Pancreas (tissue), 10 donors: ENCODE measurements around the gene ZNF438. TPM values are rescaled to one million over a fixed set of nuclear protein-coding genes. Genes with fewer than 3 reads are reported as not detected.

ENCODE experiments used
- ATAC-seq, 4 donors: fragments of 200-7000 bp; cut with Tn5 transposase; one replicate each; pipeline versions ENCODE4 v1.8.0 to v1.9.1; 2020; ENCODE audit warnings: mild to moderate bottlenecking in 4 of 4, moderate library complexity in 4 of 4
- DNase-seq, 6 donors: peaks; one replicate each; pipeline ENCODE4 v3.0.0-alpha.2; 2020
- FAIRE-seq: peaks from 2 replicates; lab custom pipeline; 2012; peaks lifted over from hg19 to GRCh38; lab: Jason Lieb, UNC
- H3K27ac ChIP-seq, 4 donors: fragments of 200-600 bp; sonication (generic); 1 replicate in 3 of 4; 2 replicates in 1 of 4; pipeline versions ENCODE4 v1.5.0 to v1.8.0; 2020
- H3K27me3 ChIP-seq, 4 donors: fragments of 200-600 bp; one replicate each; pipeline ENCODE4 v1.8.0; 2021
- H3K36me3 ChIP-seq, 3 donors: fragments of 200-600 bp; sonication (generic) in 1 of 3; one replicate each; pipeline versions ENCODE4 v1.5.0 to v1.8.0; 2020 to 2021
- H3K4me1 ChIP-seq, 3 donors: fragments of 200-600 bp; one replicate each; pipeline ENCODE4 v1.8.0; 2021
- H3K4me3 ChIP-seq, 4 donors: fragments of 200-600 bp; sonication (generic) in 2 of 4; one replicate each; pipeline versions ENCODE4 v1.5.0 to v1.8.0; 2020 to 2021
- H3K9me3 ChIP-seq, 4 donors: fragments of 200-600 bp; one replicate each; pipeline ENCODE4 v1.8.0; 2021
- CTCF ChIP-seq, 4 donors: fragments of 200-600 bp; sonication (generic) in 3 of 4; IDR thresholded peaks; one replicate each; pipeline versions ENCODE4 v1.5.0 to v1.8.0; 2021; ENCODE audit warnings: antibody characterized with exemption in 4 of 4
- WGBS, 2 donors: extraction: QIAGEN DNeasy Blood & Tissue Kit; methylation state at CpG; one replicate each; pipeline ENCODE4 v1.1.7; 2013; 5-methylcytosine and 5-hydroxymethylcytosine counted together
- intact Hi-C, 3 donors: fragments of 100-400 bp; cut with DNase I; formaldehyde crosslinking; loops; one replicate each; pipeline versions ENCODE4 v1.11.1 to v1.14.2; 2022
- polyA plus RNA-seq, 2 donors: library from polyadenylated mRNA; stranded (reverse); fragments of 200-250 nt; gene quantifications; one replicate each; pipeline ENCODE4 v1.2.3, GENCODE V29; 2013
- total RNA-seq, 6 donors: library from RNA; stranded (reverse); fragmentation: NEBNext Ultra II Directional in 4 of 6; extraction: Animal tissue kit (Norgen Biotek cat#: 25700) in 4 of 6; gene quantifications; one replicate each; pipeline versions ENCODE4 v1.2.1 to v1.2.4, GENCODE V29; 2021 to 2023
- donor health status: healthy with polysubstance abuse.
- donor health status: DM: no; HTN: no; CAD: no; lungs with moderate emphysema.
- donor health status: DM: no; HTN: no; CAD: no.
- donor health status: control.
- donor health status: control.
- donor health status: Bipolar disorder and iron deficiency.
- donor health status: DM: yes; HTN: yes; CAD: no.
- donor health status: DM: no; HTN: no; CAD: no.
- donor health status: DM: no; HTN: no; CAD: no.
- donor health status: DM: yes; HTN: yes; CAD: no.

Gene ZNF438
- total and polyA plus RNA-seq, 8 donors, result 1.5 to 4.8 (median 2.5) TPM

GRCh38 chr10:30866896-30867295, 164.8 kb downstream of the ZNF438 start:
- TF ChIP-seq CTCF (IDR thresholded peaks at IDR 0.05), result no peak
- 97% methylated on average over 2 of the region's 2 CpGs for WGBS, 2 donors
- intact Hi-C loops, result no loop called here
- H3K4me1 ChIP-seq, result no peaks in the 10 kb centered on the region
- no peak for DNase-seq
- H3K27me3 ChIP-seq, result no peaks in the 10 kb centered on the region
- H3K4me3 ChIP-seq, result no peak overlapping the region
- no peak for ATAC-seq
- H3K9me3 ChIP-seq, result no peaks in the 10 kb centered on the region
- no peaks in the 10 kb centered on the region for H3K36me3 ChIP-seq
- H3K27ac ChIP-seq, result no peak overlapping the region
- FAIRE-seq, result no peak

- DNase-seq (no peak), ATAC-seq (no peak), FAIRE-seq (no peak)
- no peak for TF ChIP-seq CTCF (IDR thresholded peaks at IDR 0.05)
- intact Hi-C loops, result no loop called here
- Histone ChIP-seq H3K4me1 (no peaks in the 10 kb centered on the region), H3K27ac (no peak overlapping the region), H3K4me3 (no peak overlapping the region), H3K36me3 (no peaks in the 10 kb centered on the region), H3K9me3 (no peaks in the 10 kb centered on the region), H3K27me3 (no peaks in the 10 kb centered on the region)
- 81 to 84% methylated on average over 7 of the region's 7 CpGs for WGBS, 2 donors
Measured at GRCh38 chr10:30865141-30865926, 166.3 kb downstream of the ZNF438 start.

- FAIRE-seq, result no peak
- no peaks in the 10 kb centered on the region for H3K36me3 ChIP-seq
- 85 to 87% methylated on average over 9 of the region's 9 CpGs for WGBS, 2 donors
- no peak overlapping the region for H3K4me3 ChIP-seq
- intact Hi-C loops, result no loop called here
- H3K4me1 ChIP-seq, result no peaks in the 10 kb centered on the region
- no peak for DNase-seq
- ATAC-seq, result no peak
- no peak overlapping the region for H3K27ac ChIP-seq
- TF ChIP-seq CTCF (IDR thresholded peaks at IDR 0.05), result no peak
- H3K27me3 ChIP-seq, result no peaks in the 10 kb centered on the region
- H3K9me3 ChIP-seq, result no peaks in the 10 kb centered on the region
Measured at GRCh38 chr10:30863516-30864210, 168.0 kb downstream of the ZNF438 start.

- no peaks in the 10 kb centered on the region for H3K4me1 ChIP-seq
- no peak for TF ChIP-seq CTCF (IDR thresholded peaks at IDR 0.05)
- peak in 2 of 4 donors; percentile 25 to 46 for ATAC-seq
- WGBS, 2 donors, result 87 to 90% methylated on average over 2 of the region's 2 CpGs
- H3K27ac ChIP-seq, result no peak overlapping the region
- H3K27me3 ChIP-seq, result no peaks in the 10 kb centered on the region
- no peak overlapping the region for H3K4me3 ChIP-seq
- no peak for DNase-seq
- H3K36me3 ChIP-seq, result no peaks in the 10 kb centered on the region
- H3K9me3 ChIP-seq, result no peaks in the 10 kb centered on the region
- intact Hi-C loops, result no loop called here
- no peak for FAIRE-seq
Measured at GRCh38 chr10:30862486-30862885, 169.2 kb downstream of the ZNF438 start.

GRCh38 chr10:30861976-30862375, 169.7 kb downstream of the ZNF438 start:
- no peaks in the 10 kb centered on the region for H3K9me3 ChIP-seq
- intact Hi-C loops, result no loop called here
- no peaks in the 10 kb centered on the region for H3K36me3 ChIP-seq
- DNase-seq (no peak), ATAC-seq (no peak), FAIRE-seq (no peak)
- TF ChIP-seq CTCF (IDR thresholded peaks at IDR 0.05), result no peak
- WGBS, 2 donors, result 95 to 99% methylated on average over 3 of the region's 3 CpGs
- H3K4me3 ChIP-seq, result no peak overlapping the region
- H3K27me3 ChIP-seq, result no peaks in the 10 kb centered on the region
- no peaks in the 10 kb centered on the region for H3K4me1 ChIP-seq
- no peak overlapping the region for H3K27ac ChIP-seq
